Measurements from ENCODE around the gene NUDT22.

DNA sequence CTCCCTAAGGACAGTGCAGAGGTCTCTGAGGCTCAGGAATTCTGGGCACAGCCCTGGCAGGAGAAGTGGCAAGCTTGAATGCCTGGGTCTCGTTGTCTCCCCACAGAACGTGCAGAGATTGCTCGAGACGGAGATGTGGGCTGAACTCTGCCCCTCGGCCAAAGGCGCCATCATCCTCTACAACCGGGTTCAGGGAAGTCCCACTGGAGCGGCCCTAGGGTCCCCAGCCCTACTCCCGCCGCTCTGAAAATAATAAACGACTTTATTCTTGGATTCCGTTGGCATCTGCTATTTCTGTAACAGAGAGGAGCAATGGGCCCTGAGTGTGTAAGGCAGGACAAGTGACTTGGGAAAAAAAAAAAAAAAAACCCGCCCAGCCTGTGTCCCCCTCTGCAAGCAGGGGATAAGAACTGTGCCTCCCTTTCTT is 3.7 kb downstream of the NUDT22 start:
- TF ChIP-seq, protein P1, sequence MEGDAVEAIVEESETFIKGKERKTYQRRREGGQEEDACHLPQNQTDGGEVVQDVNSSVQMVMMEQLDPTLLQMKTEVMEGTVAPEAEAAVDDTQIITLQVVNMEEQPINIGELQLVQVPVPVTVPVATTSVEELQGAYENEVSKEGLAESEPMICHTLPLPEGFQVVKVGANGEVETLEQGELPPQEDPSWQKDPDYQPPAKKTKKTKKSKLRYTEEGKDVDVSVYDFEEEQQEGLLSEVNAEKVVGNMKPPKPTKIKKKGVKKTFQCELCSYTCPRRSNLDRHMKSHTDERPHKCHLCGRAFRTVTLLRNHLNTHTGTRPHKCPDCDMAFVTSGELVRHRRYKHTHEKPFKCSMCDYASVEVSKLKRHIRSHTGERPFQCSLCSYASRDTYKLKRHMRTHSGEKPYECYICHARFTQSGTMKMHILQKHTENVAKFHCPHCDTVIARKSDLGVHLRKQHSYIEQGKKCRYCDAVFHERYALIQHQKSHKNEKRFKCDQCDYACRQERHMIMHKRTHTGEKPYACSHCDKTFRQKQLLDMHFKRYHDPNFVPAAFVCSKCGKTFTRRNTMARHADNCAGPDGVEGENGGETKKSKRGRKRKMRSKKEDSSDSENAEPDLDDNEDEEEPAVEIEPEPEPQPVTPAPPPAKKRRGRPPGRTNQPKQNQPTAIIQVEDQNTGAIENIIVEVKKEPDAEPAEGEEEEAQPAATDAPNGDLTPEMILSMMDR (IDR thresholded peaks at IDR 0.05; ENCODE audit: insufficient read depth, low read length, poor library complexity, severe bottlenecking), result no peak
- no peak for TF ChIP-seq EZH2phosphoT487 (conservative IDR thresholded peaks at IDR 0.05; ENCODE audit: low read length)
